Activated CD4-positive, alpha-beta T cell treated with anti-CD3 and anti-CD28 coated beads for 36 hours (primary cell): ENCODE results near the gene MYPN. TPM values are rescaled to one million over a fixed set of nuclear protein-coding genes. Genes with fewer than 3 reads are reported as not detected.
A peak's percentile ranks its signal among the peaks of the same experiment; 100 is the strongest.

Experiments used
- ATAC-seq: fragments of 200-7000 bp; cut with Tn5 transposase; one replicate; pipeline ENCODE4 v1.10.0; 2021; ENCODE audit warnings: mild to moderate bottlenecking, moderate library complexity
- CTCF ChIA-PET: fragments of 350-600 bp; sonication (Branson Sonifier 250); formaldehyde crosslinking; loops from one replicate; lab custom pipeline; 2021; ENCODE audit warnings: antibody characterized with exemption; lab: Charles Lee
- POLR2A ChIA-PET: fragments of 350-600 bp; sonication (Branson Sonifier 250); formaldehyde crosslinking; loops from one replicate; lab custom pipeline; 2021; ENCODE audit warnings: antibody characterized with exemption, inconsistent platforms; lab: Charles Lee
- DNase-seq: peaks from one replicate; pipeline ENCODE4 v3.0.0-alpha.2; 2020
- H3K27ac Mint-ChIP-seq: one replicate; pipeline ENCODE4 v1.8.0; 2021; ENCODE audit warnings: mixed read lengths
- H3K27me3 Mint-ChIP-seq: one replicate; pipeline ENCODE4 v1.8.0; 2021; ENCODE audit warnings: mixed read lengths
- H3K36me3 Mint-ChIP-seq: one replicate; pipeline ENCODE4 v1.8.0; 2021; ENCODE audit warnings: low read depth, mixed read lengths
- H3K4me1 Mint-ChIP-seq: one replicate; pipeline ENCODE4 v1.8.0; 2021; ENCODE audit warnings: mixed read lengths
- H3K4me3 Mint-ChIP-seq: one replicate; pipeline ENCODE4 v1.8.0; 2021; ENCODE audit warnings: mild to moderate bottlenecking, moderate library complexity, mixed read lengths
- H3K9me3 Mint-ChIP-seq: one replicate; pipeline ENCODE4 v1.8.0; 2021; ENCODE audit warnings: low read depth, mixed read lengths
- intact Hi-C, 2 experiments: fragments of 100-400 bp; cut with DNase I in 1 of 2; cut with micrococcal nuclease in 1 of 2; formaldehyde crosslinking; loops; one replicate each; pipeline versions ENCODE4 v1.14.2 to v1.15.1; 2022 to 2024; cut with DNase I, micrococcal nuclease
- total RNA-seq, 2 experiments: library from RNA; stranded (reverse); gene quantifications; one replicate each; pipeline ENCODE4 v1.2.3, GENCODE V29; 2021

The MYPN gene
- total RNA-seq, 2 experiments from 2014 or later: not detected

- Mint-ChIP-seq H3K4me1 (no peaks in the 10 kb centered on the region), H3K36me3 (no peaks in the 10 kb centered on the region), H3K27me3 (peaks cover 8% of the 10 kb centered on the region), H3K27ac (no peak overlapping the region), H3K4me3 (no peak overlapping the region), H3K9me3 (no peaks in the 10 kb centered on the region)
- ATAC-seq (no peak), DNase-seq (no peak)
- intact Hi-C loops: no loop called here
- CTCF ChIA-PET: no interaction called here
- POLR2A ChIA-PET: interaction anchor here (0.7 kb wide), 1 partner anchor 15 kb away, joined by 3 read pairs; no protein-coding TSS in a partner anchor
Measured at GRCh38 chr10:68135922-68136792, 26.9 kb downstream of the MYPN start.

GRCh38 chr10:68137171-68137570, 27.9 kb downstream of the MYPN start:
- peaks cover 8% of the 10 kb centered on the region for H3K27me3 Mint-ChIP-seq

GRCh38 chr10:68138526-68138925, 29.2 kb downstream of the MYPN start:
- DNase-seq (no peak), ATAC-seq (no peak)
- no peak overlapping the region for H3K27ac Mint-ChIP-seq
- POLR2A ChIA-PET: no interaction called here
- H3K4me1 Mint-ChIP-seq: no peaks in the 10 kb centered on the region
- no peak overlapping the region for H3K4me3 Mint-ChIP-seq
- intact Hi-C loops: no loop called here
- CTCF ChIA-PET: no interaction called here
- no peaks in the 10 kb centered on the region for H3K36me3 Mint-ChIP-seq
- peaks cover 6% of the 10 kb centered on the region for H3K27me3 Mint-ChIP-seq
- H3K9me3 Mint-ChIP-seq: no peaks in the 10 kb centered on the region

More at GRCh38 chr10:68137171-68137570, 27.9 kb downstream of the MYPN start:
- Mint-ChIP-seq H3K36me3 (no peaks in the 10 kb centered on the region), H3K9me3 (no peaks in the 10 kb centered on the region), H3K4me1 (no peaks in the 10 kb centered on the region), H3K4me3 (no peak overlapping the region), H3K27ac (no peak overlapping the region)
- no peak for DNase-seq
- no peak for ATAC-seq
- ChIA-PET CTCF (no interaction called here), POLR2A (interaction anchor here (0.7 kb wide), 1 partner anchor 14 kb away, joined by 3 read pairs; no protein-coding TSS in a partner anchor)
- intact Hi-C loops: no loop called here

- H3K27ac Mint-ChIP-seq: no peak overlapping the region
- peaks cover 6% of the 10 kb centered on the region for H3K27me3 Mint-ChIP-seq
- ATAC-seq (no peak), DNase-seq (no peak)
- H3K4me3 Mint-ChIP-seq: no peak overlapping the region
- ChIA-PET POLR2A (no interaction called here), CTCF (interaction anchor here (0.8 kb wide), 1 partner anchor 12 kb away, joined by 4 read pairs; no protein-coding TSS in a partner anchor)
- no peaks in the 10 kb centered on the region for H3K4me1 Mint-ChIP-seq
- no peaks in the 10 kb centered on the region for H3K9me3 Mint-ChIP-seq
- intact Hi-C loops: no loop called here
- no peaks in the 10 kb centered on the region for H3K36me3 Mint-ChIP-seq
Measured at GRCh38 chr10:68139448-68140272, 30.4 kb downstream of the MYPN start.

- no peak for DNase-seq
- H3K4me3 Mint-ChIP-seq: no peak overlapping the region
- intact Hi-C loops: no loop called here
- ATAC-seq: no peak
- POLR2A ChIA-PET: no interaction called here
- CTCF ChIA-PET: interaction anchor here (0.6 to 1.2 kb wide), 2 partner anchors 13 to 17 kb away, joined by 4 read pairs; no protein-coding TSS in a partner anchor
- H3K36me3 Mint-ChIP-seq: no peaks in the 10 kb centered on the region
- peaks cover 6% of the 10 kb centered on the region for H3K27me3 Mint-ChIP-seq
- no peaks in the 10 kb centered on the region for H3K9me3 Mint-ChIP-seq
- peaks cover 3% of the 10 kb centered on the region for H3K4me1 Mint-ChIP-seq
- no peak overlapping the region for H3K27ac Mint-ChIP-seq
Measured at GRCh38 chr10:68142761-68143160, 33.5 kb downstream of the MYPN start.

- Mint-ChIP-seq H3K27me3 (peaks cover 6% of the 10 kb centered on the region), H3K36me3 (no peaks in the 10 kb centered on the region), H3K4me1 (peaks cover 3% of the 10 kb centered on the region), H3K9me3 (no peaks in the 10 kb centered on the region), H3K4me3 (no peak overlapping the region), H3K27ac (no peak overlapping the region)
- DNase-seq (no peak), ATAC-seq (no peak)
- ChIA-PET POLR2A (no interaction called here), CTCF (interaction anchor here (1.2 kb wide), 1 partner anchor 288 kb away, joined by 4 read pairs; no protein-coding TSS in a partner anchor)
- intact Hi-C loops: no loop called here
Measured at GRCh38 chr10:68144709-68145108, 35.4 kb downstream of the MYPN start.

- Mint-ChIP-seq H3K9me3 (no peaks in the 10 kb centered on the region), H3K27me3 (peaks cover 1% of the 10 kb centered on the region), H3K4me1 (peaks cover 3% of the 10 kb centered on the region), H3K36me3 (no peaks in the 10 kb centered on the region), H3K27ac (no peak overlapping the region), H3K4me3 (no peak overlapping the region)
- ATAC-seq (no peak), DNase-seq (no peak)
- POLR2A ChIA-PET: no interaction called here
- CTCF ChIA-PET: interaction anchor here (0.7 to 1.2 kb wide), 2 partner anchors 12 to 289 kb away, joined by 3 to 4 read pairs; no protein-coding TSS in a partner anchor
- intact Hi-C loops: no loop called here
Measured at GRCh38 chr10:68145705-68146104, 36.4 kb downstream of the MYPN start.

- CTCF ChIA-PET: interaction anchor here (1.0 to 1.2 kb wide), 2 partner anchors 55 to 290 kb away, joined by 3 to 4 read pairs; no protein-coding TSS in a partner anchor
- Mint-ChIP-seq H3K9me3 (no peaks in the 10 kb centered on the region), H3K27me3 (peaks cover 1% of the 10 kb centered on the region), H3K27ac (no peak overlapping the region), H3K4me3 (no peak overlapping the region), H3K36me3 (no peaks in the 10 kb centered on the region), H3K4me1 (peaks cover 3% of the 10 kb centered on the region)
- ATAC-seq: no peak
- POLR2A ChIA-PET: no interaction called here
- intact Hi-C loops: no loop called here
- no peak for DNase-seq
Measured at GRCh38 chr10:68146133-68146532, 36.8 kb downstream of the MYPN start.

GRCh38 chr10:68151453-68151852, 42.2 kb downstream of the MYPN start:
- intact Hi-C loops: no loop called here
- POLR2A ChIA-PET: interaction anchor here (0.6 kb wide), 1 partner anchor 15 kb away, joined by 3 read pairs; no protein-coding TSS in a partner anchor

GRCh38 chr10:68153473-68154210, 44.4 kb downstream of the MYPN start:
- ChIA-PET POLR2A (no interaction called here), CTCF (interaction anchor here (0.6 to 4.7 kb wide), 7 partner anchors 46 to 298 kb away, joined by 3 to 94 read pairs (median 5); no protein-coding TSS in a partner anchor)
- DNase-seq (peak; percentile 15), ATAC-seq (peak; percentile 66)
- H3K4me3 Mint-ChIP-seq: no peak overlapping the region
- peaks cover 2% of the 10 kb centered on the region for H3K4me1 Mint-ChIP-seq
- H3K27me3 Mint-ChIP-seq: peaks cover 1% of the 10 kb centered on the region
- H3K9me3 Mint-ChIP-seq: no peaks in the 10 kb centered on the region
- intact Hi-C loops: no loop called here
- H3K36me3 Mint-ChIP-seq: no peaks in the 10 kb centered on the region
- no peak overlapping the region for H3K27ac Mint-ChIP-seq

More at GRCh38 chr10:68151453-68151852, 42.2 kb downstream of the MYPN start:
- peak; percentile 49 for ATAC-seq
- peaks cover 2% of the 10 kb centered on the region for H3K4me1 Mint-ChIP-seq
- H3K4me3 Mint-ChIP-seq: no peak overlapping the region
- H3K9me3 Mint-ChIP-seq: no peaks in the 10 kb centered on the region
- H3K27me3 Mint-ChIP-seq: peaks cover under 1% of the 10 kb centered on the region
- no peak for DNase-seq
- no peaks in the 10 kb centered on the region for H3K36me3 Mint-ChIP-seq
- H3K27ac Mint-ChIP-seq: no peak overlapping the region
- CTCF ChIA-PET: interaction anchor here (0.5 to 2.0 kb wide), 10 partner anchors 11 to 363 kb away, joined by 3 to 7 read pairs (median 4); no protein-coding TSS in a partner anchor
